ENCODE data around the gene CYGB.
"Not testable (repeated sequence)": the region's sequence is repeated elsewhere in the genome, so short reads cannot be mapped to it uniquely, and the experiment has no call there.

CYGB gene

GRCh38 chr17:76535788-76536510 is 1.6 kb downstream of the CYGB start:
- H3K27me3 ChIP-seq, result peaks cover 42 to 52% (median 44%) of the 10 kb centered on the region in 11 experiments
- peak overlapping the region; percentile 54 to 100 (median 98) for H3K4me2 ChIP-seq
- no peaks in the 10 kb centered on the region for H3K9me3 ChIP-seq (replicated peaks in 1 of 11)
- no peak overlapping the region for H3K4me3 ChIP-seq
- no peak for TF ChIP-seq Cebpa-rat (IDR thresholded peaks at IDR 0.05)
- peaks cover 0 to 7% (median 0%) of the 10 kb centered on the region in 11 experiments; a peak in 2 of 22 replicates for H4K20me1 ChIP-seq
- peak overlapping the region in 2 of 11 experiments; percentile 7 to 64; a peak in 1 of 22 replicates for H3K27ac ChIP-seq
- H3K9ac ChIP-seq, result peak overlapping the region in 5 of 11 experiments; percentile 10 to 62 (median 39); a peak in 5 of 22 replicates
- peaks cover 49 to 92% (median 81%) of the 10 kb centered on the region in 10 experiments for H3K4me1 ChIP-seq
- no peaks in the 10 kb centered on the region for H3K36me3 ChIP-seq

- H3K9ac ChIP-seq, result peak overlapping the region; percentile 16 to 62 (median 40); a peak in 15 of 22 replicates
- H3K9me3 ChIP-seq (replicated peaks in 1 of 11), result no peaks in the 10 kb centered on the region
- peaks cover 0 to 7% (median 0%) of the 10 kb centered on the region in 11 experiments; a peak in 2 of 22 replicates for H4K20me1 ChIP-seq
- H3K4me3 ChIP-seq, result no peak overlapping the region
- peaks cover 52 to 92% (median 81%) of the 10 kb centered on the region in 10 experiments for H3K4me1 ChIP-seq
- TF ChIP-seq Cebpa-rat (IDR thresholded peaks at IDR 0.05), result no peak
- peak overlapping the region in 6 of 11 experiments; percentile 13 to 64 (median 46); a peak in 11 of 22 replicates for H3K27ac ChIP-seq
- peak overlapping the region; percentile 54 to 100 (median 98) for H3K4me2 ChIP-seq
- H3K27me3 ChIP-seq, result peaks cover 41 to 47% (median 43%) of the 10 kb centered on the region in 11 experiments
- H3K36me3 ChIP-seq, result no peaks in the 10 kb centered on the region
These were observed 2.4 kb downstream of the CYGB start for GRCh38 chr17:76534831-76535732.

- not testable (repeated sequence) for H3K9ac ChIP-seq; H4K20me1 ChIP-seq; H3K9me3 ChIP-seq (replicated peaks in 1 of 11); H3K4me3 ChIP-seq; H3K36me3 ChIP-seq
- Histone ChIP-seq H3K27ac (peak overlapping the region in 2 of 11 experiments; percentile 13 to 64; a peak in 1 of 22 replicates), H3K4me2 (peak overlapping the region in 3 of 11 experiments; percentile 94 to 100 (median 98); a peak in 3 of 22 replicates), H3K4me1 (peaks cover 61 to 93% (median 85%) of the 10 kb centered on the region in 10 experiments), H3K27me3 (peaks cover 30 to 36% (median 32%) of the 10 kb centered on the region in 11 experiments)
These were observed 3.7 kb downstream of the CYGB start for GRCh38 chr17:76533640-76534359.

- H3K9ac ChIP-seq, result no peak overlapping the region; a peak in 1 of 22 replicates
- peaks cover 14 to 24% (median 18%) of the 10 kb centered on the region in 11 experiments for H3K27me3 ChIP-seq
- H3K9me3 ChIP-seq (replicated peaks in 1 of 11), result no peaks in the 10 kb centered on the region
- H3K4me2 ChIP-seq, result peak overlapping the region in 10 of 11 experiments; percentile 21 to 99 (median 91); a peak in 15 of 22 replicates
- no peaks in the 10 kb centered on the region for H4K20me1 ChIP-seq
- peaks cover 66 to 94% (median 87%) of the 10 kb centered on the region in 10 experiments for H3K4me1 ChIP-seq
- no peak overlapping the region for H3K4me3 ChIP-seq
- H3K27ac ChIP-seq, result peak overlapping the region in 5 of 11 experiments; percentile 77 to 88 (median 82); a peak in 6 of 22 replicates
- no peak for TF ChIP-seq Cebpa-rat (IDR thresholded peaks at IDR 0.05)
- no peaks in the 10 kb centered on the region for H3K36me3 ChIP-seq
These were observed 5.3 kb downstream of the CYGB start for GRCh38 chr17:76532072-76532651.

GRCh38 chr17:76531486-76532038 is 5.9 kb downstream of the CYGB start:
- Histone ChIP-seq H3K27ac (peak overlapping the region in 10 of 11 experiments; percentile 77 to 95 (median 82); a peak in 15 of 22 replicates), H3K36me3 (no peaks in the 10 kb centered on the region), H3K9ac (peak overlapping the region in 4 of 11 experiments; percentile 73 to 87 (median 79); a peak in 5 of 22 replicates), H3K4me2 (peak overlapping the region; percentile 79 to 99 (median 93)), H3K9me3 (replicated peaks in 1 of 11) (no peaks in the 10 kb centered on the region), H3K4me1 (peaks cover 66 to 94% (median 87%) of the 10 kb centered on the region in 10 experiments), H3K27me3 (peaks cover 8 to 18% (median 12%) of the 10 kb centered on the region in 11 experiments), H4K20me1 (no peaks in the 10 kb centered on the region), H3K4me3 (no peak overlapping the region)
- no peak for TF ChIP-seq Cebpa-rat (IDR thresholded peaks at IDR 0.05)

GRCh38 chr17:76530811-76531485 is 6.6 kb downstream of the CYGB start:
- Histone ChIP-seq H3K9ac (peak overlapping the region; percentile 65 to 87 (median 73); a peak in 19 of 22 replicates), H3K27ac (peak overlapping the region; percentile 77 to 95 (median 83)), H3K4me3 (no peak overlapping the region; a peak in 2 of 20 replicates), H3K4me2 (peak overlapping the region; percentile 79 to 99 (median 93)), H3K9me3 (replicated peaks in 1 of 11) (no peaks in the 10 kb centered on the region), H3K27me3 (peaks cover 1 to 12% (median 6%) of the 10 kb centered on the region in 11 experiments; a peak in 20 of 22 replicates), H3K4me1 (peaks cover 62 to 94% (median 87%) of the 10 kb centered on the region in 10 experiments), H4K20me1 (no peaks in the 10 kb centered on the region), H3K36me3 (no peaks in the 10 kb centered on the region)
- TF ChIP-seq Cebpa-rat (IDR thresholded peaks at IDR 0.05), result no peak

- H3K27me3 ChIP-seq, result 0 out of 22 replicates have a peak, but pooled peaks cover 0 to 9% (median 0%) of the 10 kb centered on the region in 11 experiments
- peaks cover 58 to 94% (median 86%) of the 10 kb centered on the region in 10 experiments for H3K4me1 ChIP-seq
- H3K27ac ChIP-seq, result peak overlapping the region; percentile 77 to 95 (median 83)
These were observed 7.3 kb downstream of the CYGB start for GRCh38 chr17:76530095-76530723.

More at GRCh38 chr17:76530095-76530723, 7.3 kb downstream of the CYGB start:
- H3K4me3 ChIP-seq, result peak overlapping the region in 1 of 10 experiments; percentile 5; a peak in 4 of 20 replicates
- peak overlapping the region; percentile 79 to 99 (median 93) for H3K4me2 ChIP-seq
- H3K9me3 ChIP-seq (replicated peaks in 1 of 11), result no peaks in the 10 kb centered on the region
- TF ChIP-seq Cebpa-rat (IDR thresholded peaks at IDR 0.05), result no peak
- no peaks in the 10 kb centered on the region for H3K36me3 ChIP-seq
- H3K9ac ChIP-seq, result peak overlapping the region; percentile 65 to 87 (median 73)
- H4K20me1 ChIP-seq, result no peaks in the 10 kb centered on the region

All from BLaER1 treated with 17β-estradiol and CSF1 and Interleukin-3, amounts not matched to agents 10 nM and 100 nM (cell line).